ENCODE data around the gene ATP13A1.

ATP13A1 gene

DNA sequence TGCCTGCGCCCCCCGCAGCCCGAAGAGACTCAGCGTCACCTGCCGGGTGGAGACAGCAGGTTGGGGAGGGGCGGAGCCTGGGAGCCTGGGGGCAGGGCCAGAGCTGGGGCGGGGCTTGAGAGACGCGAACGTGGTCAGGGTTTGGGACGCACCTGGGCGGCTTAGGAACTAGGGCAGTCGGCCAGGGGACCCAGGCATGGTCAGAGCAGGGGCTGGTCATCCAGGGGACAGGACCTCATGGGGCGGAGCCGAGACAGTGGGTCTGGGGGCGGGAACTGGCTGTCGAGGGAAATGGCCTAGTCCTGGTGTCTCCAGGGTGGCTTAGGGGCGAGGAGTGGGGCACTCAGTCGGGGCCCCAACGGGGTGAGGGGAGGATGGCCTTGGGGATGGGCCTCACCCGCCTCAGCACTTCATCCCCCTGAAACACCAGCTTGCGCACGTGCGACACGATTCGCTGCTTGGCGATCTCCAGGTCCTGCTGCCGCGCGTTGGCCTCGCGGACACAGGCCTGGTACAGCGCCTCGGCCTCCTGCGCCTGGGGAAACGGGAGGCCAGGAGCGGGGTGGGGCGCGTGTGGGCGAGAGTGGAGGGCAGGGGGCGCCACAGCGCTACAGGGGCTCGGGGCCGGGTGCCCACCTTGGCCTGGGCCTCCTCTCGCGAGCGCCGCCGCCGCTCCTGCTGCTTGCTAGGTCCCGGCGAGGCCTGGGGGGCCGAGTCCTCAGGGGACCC, 25.8 kb downstream of the ATP13A1 start:
- DNase-seq (ENCODE audit: low read depth): no peak
- TF ChIP-seq, protein P1, sequence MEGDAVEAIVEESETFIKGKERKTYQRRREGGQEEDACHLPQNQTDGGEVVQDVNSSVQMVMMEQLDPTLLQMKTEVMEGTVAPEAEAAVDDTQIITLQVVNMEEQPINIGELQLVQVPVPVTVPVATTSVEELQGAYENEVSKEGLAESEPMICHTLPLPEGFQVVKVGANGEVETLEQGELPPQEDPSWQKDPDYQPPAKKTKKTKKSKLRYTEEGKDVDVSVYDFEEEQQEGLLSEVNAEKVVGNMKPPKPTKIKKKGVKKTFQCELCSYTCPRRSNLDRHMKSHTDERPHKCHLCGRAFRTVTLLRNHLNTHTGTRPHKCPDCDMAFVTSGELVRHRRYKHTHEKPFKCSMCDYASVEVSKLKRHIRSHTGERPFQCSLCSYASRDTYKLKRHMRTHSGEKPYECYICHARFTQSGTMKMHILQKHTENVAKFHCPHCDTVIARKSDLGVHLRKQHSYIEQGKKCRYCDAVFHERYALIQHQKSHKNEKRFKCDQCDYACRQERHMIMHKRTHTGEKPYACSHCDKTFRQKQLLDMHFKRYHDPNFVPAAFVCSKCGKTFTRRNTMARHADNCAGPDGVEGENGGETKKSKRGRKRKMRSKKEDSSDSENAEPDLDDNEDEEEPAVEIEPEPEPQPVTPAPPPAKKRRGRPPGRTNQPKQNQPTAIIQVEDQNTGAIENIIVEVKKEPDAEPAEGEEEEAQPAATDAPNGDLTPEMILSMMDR (conservative IDR thresholded peaks at IDR 0.05; ENCODE audit: low read depth, low read length): no peak
- no peak overlapping the region for H3K4me3 ChIP-seq (ENCODE audit: low read length)

DNA sequence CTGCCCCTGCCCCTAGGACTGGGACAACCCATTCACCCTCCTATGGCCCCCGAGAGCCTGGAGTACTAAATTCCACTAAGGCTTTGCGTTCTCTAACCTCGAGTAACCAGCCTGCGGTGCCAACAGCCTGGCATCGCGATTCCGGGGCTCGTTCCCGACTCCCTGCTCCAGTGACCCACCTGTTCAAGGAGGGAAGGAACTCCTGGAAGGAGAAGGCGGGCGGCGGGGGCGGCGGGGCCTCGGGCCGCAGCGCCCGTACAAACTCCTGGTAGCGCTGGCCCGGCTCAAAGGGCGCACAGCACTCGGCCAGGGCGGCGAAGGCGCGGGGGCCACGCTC, 26.3 kb downstream of the ATP13A1 start:
- DNase-seq (ENCODE audit: low read depth): no peak
- H3K4me3 ChIP-seq (ENCODE audit: low read length): no peak overlapping the region
- TF ChIP-seq, protein P1 (conservative IDR thresholded peaks at IDR 0.05; ENCODE audit: low read depth, low read length): no peak

DNA sequence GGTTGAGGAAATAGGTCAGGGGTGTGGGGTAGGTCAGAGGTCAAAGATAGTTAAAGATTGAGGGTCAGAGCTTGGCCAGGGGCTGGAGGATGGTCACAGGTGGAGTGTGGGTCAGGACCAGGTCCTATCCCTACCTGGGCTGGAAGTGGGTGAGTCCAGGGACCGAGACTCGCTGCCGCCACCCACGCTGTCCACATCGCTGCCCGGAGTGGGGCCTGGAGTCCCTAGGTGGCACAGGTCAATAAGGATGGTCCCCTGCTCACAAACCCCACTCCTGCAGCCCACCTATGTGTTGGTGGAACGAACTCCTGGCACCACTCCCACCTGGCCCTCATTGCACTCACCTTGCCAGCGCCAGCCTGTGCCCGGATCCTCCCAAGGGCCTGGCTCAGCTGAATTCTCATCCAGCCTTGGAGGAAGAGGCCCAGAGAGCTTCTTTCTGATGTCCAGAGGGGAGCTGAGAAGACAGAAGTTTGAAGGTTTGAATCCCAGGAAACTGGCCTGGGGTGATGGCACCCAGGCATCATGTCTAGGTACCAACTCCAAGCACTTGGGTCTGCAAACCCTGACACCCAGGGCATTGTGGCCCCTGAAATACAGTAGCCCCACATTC, 26.8 kb downstream of the ATP13A1 start:
- DNase-seq (ENCODE audit: low read depth): no peak
- TF ChIP-seq, protein P1 (conservative IDR thresholded peaks at IDR 0.05; ENCODE audit: low read depth, low read length): no peak
- no peak overlapping the region for H3K4me3 ChIP-seq (ENCODE audit: low read length)

DNA sequence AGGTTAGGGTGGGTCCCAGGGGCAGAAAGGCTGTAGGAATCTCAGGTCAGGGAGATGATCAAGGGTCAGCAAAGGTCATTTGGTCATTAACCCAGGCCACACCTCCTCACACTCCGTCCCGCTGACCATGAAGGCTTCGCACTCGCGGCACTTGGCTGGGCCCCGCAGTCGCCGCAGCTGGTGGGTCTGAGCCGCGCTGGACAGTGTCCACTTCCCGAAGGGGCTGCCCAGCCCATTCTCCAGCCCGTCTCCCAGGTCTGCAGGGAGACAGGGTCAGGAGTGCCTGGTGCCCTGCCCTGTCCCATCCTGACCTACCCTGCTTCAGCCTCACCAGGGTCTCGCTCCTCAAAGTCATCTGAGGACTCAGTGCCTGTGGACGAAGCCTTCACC, 28.2 kb downstream of the ATP13A1 start:
- TF ChIP-seq, protein P1 (conservative IDR thresholded peaks at IDR 0.05; ENCODE audit: low read depth, low read length): no peak
- no peak for DNase-seq (ENCODE audit: low read depth)
- H3K4me3 ChIP-seq (ENCODE audit: low read length): no peak overlapping the region

DNA sequence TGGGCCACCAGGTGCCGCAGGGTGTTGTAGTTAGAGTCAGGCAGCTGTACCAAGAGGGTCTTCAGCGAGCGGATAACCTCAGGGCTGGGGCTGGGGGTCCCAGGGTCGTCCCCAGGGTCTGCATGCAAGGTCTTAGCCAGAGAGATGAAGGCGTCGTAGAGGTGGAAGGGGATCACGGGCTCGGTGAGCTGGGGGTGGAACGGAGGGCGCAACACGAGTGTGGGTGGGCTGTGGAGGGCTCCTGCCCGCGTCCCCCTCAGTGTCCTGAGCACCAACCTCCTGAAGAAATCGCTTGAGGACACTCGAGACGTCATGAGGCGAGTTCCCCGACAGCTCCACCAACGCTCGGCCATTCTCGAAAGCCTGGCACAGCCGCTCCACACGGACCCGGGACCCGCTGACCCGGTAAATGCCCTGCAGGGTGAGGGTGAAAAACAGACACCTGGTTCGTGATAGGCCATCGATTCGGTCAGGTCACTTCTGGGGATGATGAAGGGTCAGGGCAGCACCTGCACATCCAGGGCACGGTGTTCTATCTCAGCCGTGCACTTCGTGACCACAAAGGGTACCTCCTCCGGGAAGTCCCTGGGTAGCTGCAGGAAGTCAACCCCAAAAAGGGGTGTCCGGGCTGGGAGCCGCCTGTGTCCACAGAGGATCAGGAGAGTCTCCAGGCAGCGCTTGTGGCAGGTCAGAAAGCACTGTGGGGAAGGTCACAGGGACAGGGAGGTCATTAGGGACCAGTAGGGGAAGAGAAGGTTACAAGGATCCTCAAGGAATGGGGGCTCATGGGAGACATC, 28.8 kb downstream of the ATP13A1 start:
- TF ChIP-seq, protein P1 (conservative IDR thresholded peaks at IDR 0.05; ENCODE audit: low read depth, low read length): no peak
- H3K4me3 ChIP-seq (ENCODE audit: low read length): no peak overlapping the region
- no peak for DNase-seq (ENCODE audit: low read depth)

DNA sequence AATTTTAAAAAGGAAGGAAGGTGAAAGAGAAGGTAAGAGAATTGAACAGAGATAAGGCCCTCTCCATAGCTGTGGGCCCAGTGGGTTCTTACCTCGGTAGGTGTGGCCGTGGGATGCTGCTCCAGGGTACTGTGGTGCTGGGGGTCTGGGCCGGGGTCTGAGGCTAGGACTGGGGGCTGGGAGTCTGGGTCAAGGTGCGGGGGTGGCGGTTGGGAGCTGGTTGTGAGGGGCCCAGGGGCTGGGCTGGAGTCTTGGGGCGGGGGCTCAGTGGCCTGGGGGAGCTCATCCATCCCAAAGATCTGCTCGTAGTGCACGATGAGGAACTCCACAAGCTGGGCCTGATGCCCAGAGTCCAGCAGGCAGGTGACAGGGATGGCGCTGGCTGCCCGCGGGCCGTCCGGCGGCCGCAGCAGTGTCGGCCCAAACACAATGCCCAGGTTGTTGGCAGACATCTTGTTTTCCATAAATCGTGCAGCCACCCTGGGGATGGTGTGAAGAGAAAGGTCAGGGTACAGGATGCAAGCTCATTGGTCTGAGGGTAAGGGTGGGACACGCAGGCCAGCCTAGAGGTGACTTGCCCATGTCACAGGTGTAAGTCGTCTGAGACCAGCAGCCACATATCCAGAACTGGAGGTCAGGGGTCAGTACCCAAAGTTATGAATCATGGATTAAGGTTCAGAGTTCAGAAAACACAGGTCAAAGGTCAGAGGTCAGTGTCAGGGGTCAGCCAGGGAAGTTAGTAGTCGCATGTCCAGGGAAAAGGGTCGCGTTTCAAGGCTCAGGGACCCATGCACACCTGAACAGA, 29.6 kb downstream of the ATP13A1 start:
- no peak for DNase-seq (ENCODE audit: low read depth)
- no peak overlapping the region for H3K4me3 ChIP-seq (ENCODE audit: low read length)
- TF ChIP-seq, protein P1 (conservative IDR thresholded peaks at IDR 0.05; ENCODE audit: low read depth, low read length): no peak
